HepG2 (cell line): ENCODE results near the gene TOMM20. TPM values are rescaled to one million over a fixed set of nuclear protein-coding genes. Genes with fewer than 3 reads are reported as not detected.

Experiments
- CHD2 ChIP-seq: IDR thresholded peaks from 2 replicates; pipeline ENCODE4 v1.6.1; 2011; ENCODE audit warnings: low read depth, low read length, improper control_type of control experiment
- DZIP1 ChIP-seq: sonication (generic); formaldehyde crosslinking; IDR thresholded peaks from 2 replicates; pipeline ENCODE4 v1.5.0; 2020; ENCODE audit warnings: mild to moderate bottlenecking, missing genetic modification reagents
- ESRRA ChIP-seq: sonication (generic); formaldehyde crosslinking; IDR thresholded peaks from 2 replicates; pipeline ENCODE4 v1.5.1; 2020; ENCODE audit warnings: mild to moderate bottlenecking, low read depth, missing genetic modification reagents
- SOX13 ChIP-seq, 3 experiments: fragments of 450-650 bp in 1 of 3; sonication (generic) in 1 of 3; formaldehyde crosslinking in 1 of 3; IDR thresholded peaks in 2 of 3; conservative IDR thresholded peaks in 1 of 3; 2 replicates each; pipeline versions ENCODE4 v1.5.0 to v1.6.1; 2016 to 2020; ENCODE audit warnings: antibody characterized with exemption in 1 of 3, mild to moderate bottlenecking in 1 of 3, missing compliant biosample characterization in 1 of 3, missing genetic modification reagents in 1 of 3, moderate library complexity in 1 of 3
- ZNF224 ChIP-seq: sonication (generic); formaldehyde crosslinking; IDR thresholded peaks from 2 replicates; pipeline ENCODE4 v1.5.0; 2020; ENCODE audit warnings: mild to moderate bottlenecking, missing genetic modification reagents
- ZNF546 ChIP-seq: sonication (generic); formaldehyde crosslinking; conservative IDR thresholded peaks from 2 replicates; pipeline ENCODE4 v1.8.1; 2023; ENCODE audit warnings: mild to moderate bottlenecking, missing genetic modification reagents
- ZNF569 ChIP-seq: sonication (generic); formaldehyde crosslinking; IDR thresholded peaks from 2 replicates; pipeline ENCODE4 v1.5.0; 2020; ENCODE audit warnings: mild to moderate bottlenecking, missing genetic modification reagents, moderate library complexity, borderline replicate concordance
- ZNF75D ChIP-seq: sonication (generic); formaldehyde crosslinking; IDR thresholded peaks from 2 replicates; pipeline ENCODE4 v1.8.1; 2023; ENCODE audit warnings: missing genetic modification reagents, mild to moderate bottlenecking, borderline replicate concordance
- polyA plus RNA-seq, 8 experiments: library from polyadenylated mRNA; depleted of rRNA in 3 of 8; stranded (reverse) in 7 of 8; unstranded in 1 of 8; fragments of >200 nt; fragmentation: Illumina TruSeq in 4 of 8; extraction: Trizol in 4 of 8; gene quantifications; 2 replicates each; pipeline versions ENCODE4 v1.2.1 to v1.2.3, GENCODE V29; 2011 to 2016; ENCODE audit warnings: low read depth in 4 of 8, missing spikeins in 1 of 8, mixed read lengths in 1 of 8; ENCODE audit not compliant: insufficient read depth in 1 of 8
- total RNA-seq, 5 experiments: library from RNA; depleted of rRNA; stranded (reverse); fragments of >200 nt; fragmentation: Illumina TruSeq; extraction: Trizol; gene quantifications; 2 replicates each; pipeline ENCODE4 v1.2.3, GENCODE V29; 2016; ENCODE audit warnings: low read depth in 1 of 5
- TF ChIP-seq, protein P1 (sequence below), 2 experiments: fragments of 450-650 bp in 1 of 2; sonication (generic) in 1 of 2; formaldehyde crosslinking in 1 of 2; IDR thresholded peaks; 2 replicates each; pipeline versions ENCODE4 v1.6.1 to v1.8.0; 2016 to 2022; ENCODE audit warnings: antibody characterized with exemption in 1 of 2, mild to moderate bottlenecking in 1 of 2, missing genetic modification reagents in 1 of 2
- TF ChIP-seq, protein P2 (sequence below): sonication (generic); formaldehyde crosslinking; IDR thresholded peaks from 2 replicates; pipeline ENCODE4 v1.4.0; 2020; ENCODE audit warnings: low read depth, missing genetic modification reagents

TOMM20 gene
- total and polyA plus RNA-seq, 2 of the 13 experiments (the other 11 are each of a cell fraction or from before 2014, with no cell fraction given): 153 to 376 TPM

GRCh38 chr1:235068158-235069121 lies 60.2 kb downstream of the TOMM20 start (continued):
- TF ChIP-seq, protein P1, sequence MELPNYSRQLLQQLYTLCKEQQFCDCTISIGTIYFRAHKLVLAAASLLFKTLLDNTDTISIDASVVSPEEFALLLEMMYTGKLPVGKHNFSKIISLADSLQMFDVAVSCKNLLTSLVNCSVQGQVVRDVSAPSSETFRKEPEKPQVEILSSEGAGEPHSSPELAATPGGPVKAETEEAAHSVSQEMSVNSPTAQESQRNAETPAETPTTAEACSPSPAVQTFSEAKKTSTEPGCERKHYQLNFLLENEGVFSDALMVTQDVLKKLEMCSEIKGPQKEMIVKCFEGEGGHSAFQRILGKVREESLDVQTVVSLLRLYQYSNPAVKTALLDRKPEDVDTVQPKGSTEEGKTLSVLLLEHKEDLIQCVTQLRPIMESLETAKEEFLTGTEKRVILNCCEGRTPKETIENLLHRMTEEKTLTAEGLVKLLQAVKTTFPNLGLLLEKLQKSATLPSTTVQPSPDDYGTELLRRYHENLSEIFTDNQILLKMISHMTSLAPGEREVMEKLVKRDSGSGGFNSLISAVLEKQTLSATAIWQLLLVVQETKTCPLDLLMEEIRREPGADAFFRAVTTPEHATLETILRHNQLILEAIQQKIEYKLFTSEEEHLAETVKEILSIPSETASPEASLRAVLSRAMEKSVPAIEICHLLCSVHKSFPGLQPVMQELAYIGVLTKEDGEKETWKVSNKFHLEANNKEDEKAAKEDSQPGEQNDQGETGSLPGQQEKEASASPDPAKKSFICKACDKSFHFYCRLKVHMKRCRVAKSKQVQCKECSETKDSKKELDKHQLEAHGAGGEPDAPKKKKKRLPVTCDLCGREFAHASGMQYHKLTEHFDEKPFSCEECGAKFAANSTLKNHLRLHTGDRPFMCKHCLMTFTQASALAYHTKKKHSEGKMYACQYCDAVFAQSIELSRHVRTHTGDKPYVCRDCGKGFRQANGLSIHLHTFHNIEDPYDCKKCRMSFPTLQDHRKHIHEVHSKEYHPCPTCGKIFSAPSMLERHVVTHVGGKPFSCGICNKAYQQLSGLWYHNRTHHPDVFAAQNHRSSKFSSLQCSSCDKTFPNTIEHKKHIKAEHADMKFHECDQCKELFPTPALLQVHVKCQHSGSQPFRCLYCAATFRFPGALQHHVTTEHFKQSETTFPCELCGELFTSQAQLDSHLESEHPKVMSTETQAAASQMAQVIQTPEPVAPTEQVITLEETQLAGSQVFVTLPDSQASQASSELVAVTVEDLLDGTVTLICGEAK (IDR thresholded peaks at IDR 0.05): no peak
- TF ChIP-seq, protein P1 (CRISPR knock-in tag; IDR thresholded peaks at IDR 0.05): no peak
- no peak for TF ChIP-seq ZNF546
- no peak for TF ChIP-seq ZNF75D (CRISPR knock-in tag)
- TF ChIP-seq ESRRA: no peak; the same call in 1 of the 2 replicates
- TF ChIP-seq SOX13 (IDR thresholded peaks at IDR 0.05): 0 out of 2 replicates have a peak, but pooled peaks have one; percentile 17
- TF ChIP-seq SOX13 (CRISPR knock-in tag; conservative IDR thresholded peaks at IDR 0.05 in 1 of 2, IDR thresholded peaks at IDR 0.05 in 1 of 2): peak in 1 of 2 experiments; percentile 87; a peak in 2 of 4 replicates
- TF ChIP-seq CHD2: no peak
- no peak for TF ChIP-seq DZIP1 (CRISPR knock-in tag)
- TF ChIP-seq ZNF224 (CRISPR knock-in tag): no peak
- TF ChIP-seq, protein P2, sequence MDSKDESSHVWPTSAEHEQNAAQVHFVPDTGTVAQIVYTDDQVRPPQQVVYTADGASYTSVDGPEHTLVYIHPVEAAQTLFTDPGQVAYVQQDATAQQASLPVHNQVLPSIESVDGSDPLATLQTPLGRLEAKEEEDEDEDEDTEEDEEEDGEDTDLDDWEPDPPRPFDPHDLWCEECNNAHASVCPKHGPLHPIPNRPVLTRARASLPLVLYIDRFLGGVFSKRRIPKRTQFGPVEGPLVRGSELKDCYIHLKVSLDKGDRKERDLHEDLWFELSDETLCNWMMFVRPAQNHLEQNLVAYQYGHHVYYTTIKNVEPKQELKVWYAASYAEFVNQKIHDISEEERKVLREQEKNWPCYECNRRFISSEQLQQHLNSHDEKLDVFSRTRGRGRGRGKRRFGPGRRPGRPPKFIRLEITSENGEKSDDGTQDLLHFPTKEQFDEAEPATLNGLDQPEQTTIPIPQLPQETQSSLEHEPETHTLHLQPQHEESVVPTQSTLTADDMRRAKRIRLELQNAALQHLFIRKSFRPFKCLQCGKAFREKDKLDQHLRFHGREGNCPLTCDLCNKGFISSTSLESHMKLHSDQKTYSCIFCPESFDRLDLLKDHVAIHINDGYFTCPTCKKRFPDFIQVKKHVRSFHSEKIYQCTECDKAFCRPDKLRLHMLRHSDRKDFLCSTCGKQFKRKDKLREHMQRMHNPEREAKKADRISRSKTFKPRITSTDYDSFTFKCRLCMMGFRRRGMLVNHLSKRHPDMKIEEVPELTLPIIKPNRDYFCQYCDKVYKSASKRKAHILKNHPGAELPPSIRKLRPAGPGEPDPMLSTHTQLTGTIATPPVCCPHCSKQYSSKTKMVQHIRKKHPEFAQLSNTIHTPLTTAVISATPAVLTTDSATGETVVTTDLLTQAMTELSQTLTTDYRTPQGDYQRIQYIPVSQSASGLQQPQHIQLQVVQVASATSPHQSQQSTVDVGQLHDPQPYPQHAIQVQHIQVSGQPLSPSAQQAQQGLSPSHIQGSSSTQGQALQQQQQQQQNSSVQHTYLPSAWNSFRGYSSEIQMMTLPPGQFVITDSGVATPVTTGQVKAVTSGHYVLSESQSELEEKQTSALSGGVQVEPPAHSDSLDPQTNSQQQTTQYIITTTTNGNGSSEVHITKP: no peak
- TF ChIP-seq ZNF569 (CRISPR knock-in tag): no peak
